ENCODE results near the gene INAVA. TPM values are rescaled to one million over a fixed set of nuclear protein-coding genes. Genes with fewer than 3 reads are reported as not detected.
A peak's percentile ranks its signal among the peaks of the same experiment; 100 is the strongest.

Gene INAVA
- total RNA-seq, 3 donors from 2014 or later = 0.13 to 0.29 (median 0.22) TPM

GRCh38 chr1:200899451-200899915 is 4.8 kb downstream of the INAVA start:
- Mint-ChIP-seq H3K4me1 (ENCODE audit: low read depth) (no peaks in the 10 kb centered on the region), H3K36me3 (ENCODE audit: insufficient read depth) (no peaks in the 10 kb centered on the region), H3K4me3 (no peak overlapping the region), H3K27me3 (ENCODE audit: low read depth) (peaks cover 4% of the 10 kb centered on the region), H3K9me3 (no peaks in the 10 kb centered on the region)
- ATAC-seq (no peak), DNase-seq (no peak)

GRCh38 chr1:200899954-200900867 is 5.5 kb downstream of the INAVA start:
- Mint-ChIP-seq H3K27me3 (ENCODE audit: low read depth) (peaks cover 4% of the 10 kb centered on the region), H3K9me3 (no peaks in the 10 kb centered on the region), H3K4me1 (ENCODE audit: low read depth) (peaks cover 1% of the 10 kb centered on the region), H3K36me3 (ENCODE audit: insufficient read depth) (no peaks in the 10 kb centered on the region), H3K4me3 (no peak overlapping the region)
- DNase-seq (no peak), ATAC-seq (no peak)

DNA sequence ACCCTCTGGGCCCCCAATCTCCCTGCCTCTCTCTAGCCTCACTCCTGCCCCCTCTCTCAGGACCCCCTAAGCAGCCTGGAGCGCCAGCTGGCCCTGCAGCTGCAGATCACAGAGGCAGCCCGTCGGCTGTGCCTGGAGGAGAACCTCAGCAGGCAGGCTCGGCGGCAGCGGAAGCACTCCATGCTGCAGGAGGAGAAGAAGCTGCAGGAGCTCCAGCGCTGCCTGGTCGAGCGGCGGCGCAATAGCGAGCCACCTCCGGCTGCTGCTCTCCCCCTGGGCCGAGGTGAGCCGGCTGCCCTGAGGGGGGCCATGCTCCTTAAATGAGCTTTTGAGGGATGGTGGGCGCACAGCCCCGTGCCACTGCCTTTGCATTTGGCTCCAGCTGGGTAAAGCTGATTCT is 6.2 kb downstream of the INAVA start:
- no peak for ATAC-seq
- no peak overlapping the region for H3K4me3 Mint-ChIP-seq
- H3K9me3 Mint-ChIP-seq = no peaks in the 10 kb centered on the region
- DNase-seq = no peak
- no peaks in the 10 kb centered on the region for H3K36me3 Mint-ChIP-seq (ENCODE audit: insufficient read depth)
- H3K27me3 Mint-ChIP-seq (ENCODE audit: low read depth) = peaks cover 4% of the 10 kb centered on the region
- peaks cover 8% of the 10 kb centered on the region for H3K4me1 Mint-ChIP-seq (ENCODE audit: low read depth)

- H3K9me3 Mint-ChIP-seq = no peaks in the 10 kb centered on the region
- peaks cover 4% of the 10 kb centered on the region for H3K27me3 Mint-ChIP-seq (ENCODE audit: low read depth)
- no peaks in the 10 kb centered on the region for H3K36me3 Mint-ChIP-seq (ENCODE audit: insufficient read depth)
- DNase-seq (no peak), ATAC-seq (no peak)
- H3K4me1 Mint-ChIP-seq (ENCODE audit: low read depth) = peaks cover 10% of the 10 kb centered on the region
- no peak overlapping the region for H3K4me3 Mint-ChIP-seq
Measured at GRCh38 chr1:200901350-200901749, 6.7 kb downstream of the INAVA start.

- no peaks in the 10 kb centered on the region for H3K9me3 Mint-ChIP-seq
- no peak for DNase-seq
- peaks cover 14% of the 10 kb centered on the region for H3K4me1 Mint-ChIP-seq (ENCODE audit: low read depth)
- ATAC-seq = no peak
- H3K36me3 Mint-ChIP-seq (ENCODE audit: insufficient read depth) = no peaks in the 10 kb centered on the region
- no peak overlapping the region for H3K4me3 Mint-ChIP-seq
- H3K27me3 Mint-ChIP-seq (ENCODE audit: low read depth) = peaks cover 4% of the 10 kb centered on the region
Measured at GRCh38 chr1:200901796-200902444, 7.2 kb downstream of the INAVA start.

DNA sequence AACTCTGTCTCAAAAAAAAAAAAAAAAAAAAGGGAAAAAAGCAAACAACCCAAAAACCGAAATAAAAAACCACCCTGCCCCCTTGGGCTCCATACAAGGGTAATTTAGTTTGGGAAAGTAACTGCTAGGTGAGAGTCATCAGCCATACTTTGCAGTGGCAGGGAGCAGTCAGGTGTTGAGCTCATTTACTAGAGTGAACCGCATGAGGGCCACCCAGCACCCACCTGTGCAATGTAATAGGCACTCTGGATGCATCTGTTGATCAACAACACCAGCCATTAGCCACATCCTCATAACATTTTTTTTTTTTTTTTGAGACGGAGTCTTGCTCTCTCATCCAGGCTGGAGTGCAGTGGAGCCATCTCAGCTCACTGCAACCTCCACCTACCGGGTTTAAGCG is 9.1 kb downstream of the INAVA start:
- Mint-ChIP-seq H3K36me3 (ENCODE audit: insufficient read depth) (no peaks in the 10 kb centered on the region), H3K4me1 (ENCODE audit: low read depth) (peaks cover 17% of the 10 kb centered on the region), H3K9me3 (no peaks in the 10 kb centered on the region), H3K4me3 (no peak overlapping the region), H3K27me3 (ENCODE audit: low read depth) (peaks cover 6% of the 10 kb centered on the region)
- ATAC-seq (no peak), DNase-seq (no peak)

DNA sequence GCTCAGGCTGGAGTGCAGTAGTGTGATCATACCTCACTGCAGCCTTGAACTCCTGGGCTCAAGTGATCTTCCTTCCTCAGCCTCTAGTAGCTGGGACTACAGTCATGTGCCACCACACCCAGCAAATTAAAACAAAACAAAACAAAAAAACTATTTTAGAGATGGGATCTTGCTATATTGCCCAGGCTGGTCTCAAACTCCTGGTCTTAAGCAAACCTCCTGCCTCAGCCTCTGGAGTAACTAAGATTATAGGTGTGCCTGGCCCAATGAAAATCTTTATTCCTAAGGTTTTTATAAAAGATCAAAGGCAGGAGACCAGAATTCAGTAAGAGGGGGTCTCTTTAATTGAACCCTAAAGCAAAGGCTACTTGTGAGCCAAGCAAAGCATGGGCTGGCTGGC is 10.1 kb downstream of the INAVA start:
- H3K36me3 Mint-ChIP-seq (ENCODE audit: insufficient read depth) = no peaks in the 10 kb centered on the region
- ATAC-seq (no peak), DNase-seq (no peak)
- no peaks in the 10 kb centered on the region for H3K9me3 Mint-ChIP-seq
- no peak overlapping the region for H3K4me3 Mint-ChIP-seq
- peaks cover 17% of the 10 kb centered on the region for H3K4me1 Mint-ChIP-seq (ENCODE audit: low read depth)
- peaks cover 6% of the 10 kb centered on the region for H3K27me3 Mint-ChIP-seq (ENCODE audit: low read depth)

- ATAC-seq (peak; percentile 99), DNase-seq (peak; percentile 23)
- Mint-ChIP-seq H3K4me1 (ENCODE audit: low read depth) (peaks cover 17% of the 10 kb centered on the region), H3K27me3 (ENCODE audit: low read depth) (peaks cover 6% of the 10 kb centered on the region), H3K36me3 (ENCODE audit: insufficient read depth) (no peaks in the 10 kb centered on the region), H3K9me3 (no peaks in the 10 kb centered on the region), H3K4me3 (no peak overlapping the region)
Measured at GRCh38 chr1:200905411-200906052, 10.8 kb downstream of the INAVA start.

DNA sequence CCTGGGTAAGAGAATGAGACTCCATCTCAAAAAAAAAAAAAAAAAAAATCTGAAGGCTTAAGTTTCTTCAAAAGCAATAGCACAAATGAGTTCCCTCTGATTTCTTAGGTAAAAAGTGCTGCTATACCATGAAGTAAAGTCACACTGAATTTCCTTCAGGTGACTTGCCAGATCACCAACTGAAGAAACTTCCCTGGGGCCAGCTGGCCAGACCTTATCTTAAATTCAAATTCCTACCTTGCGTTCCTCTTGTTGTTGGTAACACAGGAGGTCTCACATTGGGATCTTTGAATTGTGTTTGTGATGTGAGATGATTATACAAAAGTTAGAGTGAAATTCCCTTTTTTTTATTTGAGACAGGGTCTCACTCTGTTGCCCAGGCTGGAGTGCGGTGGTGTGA is 11.8 kb downstream of the INAVA start:
- Mint-ChIP-seq H3K9me3 (no peaks in the 10 kb centered on the region), H3K36me3 (ENCODE audit: insufficient read depth) (no peaks in the 10 kb centered on the region), H3K4me1 (ENCODE audit: low read depth) (peaks cover 17% of the 10 kb centered on the region), H3K27me3 (ENCODE audit: low read depth) (peaks cover 6% of the 10 kb centered on the region), H3K4me3 (no peak overlapping the region)
- ATAC-seq = no peak
- DNase-seq = no peak

- H3K4me1 Mint-ChIP-seq (ENCODE audit: low read depth) = peaks cover 17% of the 10 kb centered on the region
- no peak overlapping the region for H3K4me3 Mint-ChIP-seq
- H3K9me3 Mint-ChIP-seq = no peaks in the 10 kb centered on the region
- H3K27me3 Mint-ChIP-seq (ENCODE audit: low read depth) = peaks cover 3% of the 10 kb centered on the region
- DNase-seq (no peak), ATAC-seq (no peak)
- no peaks in the 10 kb centered on the region for H3K36me3 Mint-ChIP-seq (ENCODE audit: insufficient read depth)
Measured at GRCh38 chr1:200907611-200908097, 13.0 kb downstream of the INAVA start.

- no peaks in the 10 kb centered on the region for H3K9me3 Mint-ChIP-seq
- H3K4me1 Mint-ChIP-seq (ENCODE audit: low read depth) = peaks cover 17% of the 10 kb centered on the region
- DNase-seq (no peak), ATAC-seq (no peak)
- H3K27me3 Mint-ChIP-seq (ENCODE audit: low read depth) = peaks cover 3% of the 10 kb centered on the region
- H3K4me3 Mint-ChIP-seq = no peak overlapping the region
- no peaks in the 10 kb centered on the region for H3K36me3 Mint-ChIP-seq (ENCODE audit: insufficient read depth)
Measured at GRCh38 chr1:200908191-200908868, 13.6 kb downstream of the INAVA start.

DNA sequence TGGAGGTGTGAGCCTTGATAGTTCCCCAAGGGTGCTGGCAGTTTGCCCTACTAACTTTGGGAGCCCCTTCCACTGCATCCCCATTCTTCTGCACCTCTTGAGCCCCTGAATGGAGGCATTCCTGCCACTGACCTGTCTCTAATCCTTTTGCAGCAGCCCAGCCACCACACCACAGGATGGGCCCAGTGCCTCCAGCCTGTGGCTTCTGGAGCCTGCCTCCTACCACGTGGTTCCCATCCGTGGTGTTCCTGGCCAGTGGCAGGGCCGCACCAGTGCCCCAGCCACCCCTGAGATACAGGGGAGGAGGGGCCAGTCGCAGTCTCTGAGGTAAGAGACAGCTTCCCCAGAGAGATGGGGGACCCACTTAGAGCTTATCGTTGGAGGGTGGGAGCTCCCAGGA is 14.4 kb downstream of the INAVA start:
- DNase-seq (no peak), ATAC-seq (no peak)
- Mint-ChIP-seq H3K27me3 (ENCODE audit: low read depth) (peaks cover 3% of the 10 kb centered on the region), H3K36me3 (ENCODE audit: insufficient read depth) (no peaks in the 10 kb centered on the region), H3K4me1 (ENCODE audit: low read depth) (peaks cover 17% of the 10 kb centered on the region), H3K9me3 (no peaks in the 10 kb centered on the region), H3K4me3 (no peak overlapping the region)

DNA sequence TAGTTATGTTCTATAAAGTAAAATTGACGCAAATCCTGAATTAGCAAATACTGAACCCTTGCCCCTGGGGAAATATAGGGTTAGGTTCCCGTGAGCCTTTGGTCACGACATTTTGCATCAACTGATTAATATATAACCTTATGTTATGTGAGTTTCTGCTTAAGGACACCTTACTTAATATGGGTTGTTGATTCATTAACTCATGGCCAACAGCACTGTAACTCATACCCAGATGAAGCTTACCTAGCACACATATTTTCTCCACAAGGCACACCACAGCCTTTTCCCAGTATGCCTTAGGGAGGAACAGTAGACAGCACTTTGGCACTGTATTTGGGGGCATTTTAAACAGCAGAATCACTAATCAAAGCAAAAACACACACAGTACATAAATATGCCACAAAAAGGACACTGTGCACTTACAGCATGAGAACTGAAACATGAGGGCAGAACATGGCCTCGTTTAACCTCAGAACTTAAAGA is 15.1 kb downstream of the INAVA start:
- peaks cover 3% of the 10 kb centered on the region for H3K27me3 Mint-ChIP-seq (ENCODE audit: low read depth)
- DNase-seq (no peak), ATAC-seq (no peak)
- H3K36me3 Mint-ChIP-seq (ENCODE audit: insufficient read depth) = no peaks in the 10 kb centered on the region
- peaks cover 17% of the 10 kb centered on the region for H3K4me1 Mint-ChIP-seq (ENCODE audit: low read depth)
- no peak overlapping the region for H3K4me3 Mint-ChIP-seq
- H3K9me3 Mint-ChIP-seq = no peaks in the 10 kb centered on the region

DNA sequence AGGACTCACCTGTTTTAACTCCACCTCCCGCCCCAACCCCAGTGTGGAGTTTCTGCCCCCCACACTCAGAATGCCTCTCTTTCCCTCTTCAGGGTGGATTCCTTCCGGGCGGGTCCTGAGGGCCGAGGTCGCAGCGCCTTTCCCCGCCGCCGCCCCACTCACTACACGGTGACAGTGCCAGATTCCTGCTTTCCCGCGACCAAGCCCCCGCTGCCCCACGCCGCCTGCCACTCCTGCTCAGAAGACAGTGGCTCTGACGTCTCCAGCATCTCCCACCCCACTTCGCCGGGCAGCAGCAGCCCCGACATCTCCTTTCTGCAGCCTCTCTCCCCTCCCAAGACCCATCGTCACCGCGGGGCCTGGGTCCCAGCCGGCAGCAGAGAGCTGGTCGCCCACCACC is 16.7 kb downstream of the INAVA start:
- ATAC-seq (no peak), DNase-seq (no peak)
- Mint-ChIP-seq H3K4me3 (no peak overlapping the region), H3K9me3 (no peaks in the 10 kb centered on the region), H3K36me3 (ENCODE audit: insufficient read depth) (no peaks in the 10 kb centered on the region), H3K4me1 (ENCODE audit: low read depth) (peaks cover 8% of the 10 kb centered on the region), H3K27me3 (ENCODE audit: low read depth) (peaks cover 3% of the 10 kb centered on the region)
